ENCODE data around the gene NRDE2. TPM values are rescaled to one million over a fixed set of nuclear protein-coding genes. Genes with fewer than 3 reads are reported as not detected.
A peak's percentile ranks its signal among the peaks of the same experiment; 100 is the strongest.
"Not testable (repeated sequence)": the region's sequence is repeated elsewhere in the genome, so short reads cannot be mapped to it uniquely, and the experiment has no call there.

The NRDE2 gene
- total RNA-seq, 1 experiment from 2014 or later: 8.9 TPM

GRCh38 chr14:90272523-90272922 is 59.2 kb downstream of the NRDE2 start:
- no peak for DNase-seq (ENCODE audit: low read depth)

- no peak for DNase-seq (ENCODE audit: low read depth)
Measured at GRCh38 chr14:90268420-90268819, 63.3 kb downstream of the NRDE2 start.

DNA sequence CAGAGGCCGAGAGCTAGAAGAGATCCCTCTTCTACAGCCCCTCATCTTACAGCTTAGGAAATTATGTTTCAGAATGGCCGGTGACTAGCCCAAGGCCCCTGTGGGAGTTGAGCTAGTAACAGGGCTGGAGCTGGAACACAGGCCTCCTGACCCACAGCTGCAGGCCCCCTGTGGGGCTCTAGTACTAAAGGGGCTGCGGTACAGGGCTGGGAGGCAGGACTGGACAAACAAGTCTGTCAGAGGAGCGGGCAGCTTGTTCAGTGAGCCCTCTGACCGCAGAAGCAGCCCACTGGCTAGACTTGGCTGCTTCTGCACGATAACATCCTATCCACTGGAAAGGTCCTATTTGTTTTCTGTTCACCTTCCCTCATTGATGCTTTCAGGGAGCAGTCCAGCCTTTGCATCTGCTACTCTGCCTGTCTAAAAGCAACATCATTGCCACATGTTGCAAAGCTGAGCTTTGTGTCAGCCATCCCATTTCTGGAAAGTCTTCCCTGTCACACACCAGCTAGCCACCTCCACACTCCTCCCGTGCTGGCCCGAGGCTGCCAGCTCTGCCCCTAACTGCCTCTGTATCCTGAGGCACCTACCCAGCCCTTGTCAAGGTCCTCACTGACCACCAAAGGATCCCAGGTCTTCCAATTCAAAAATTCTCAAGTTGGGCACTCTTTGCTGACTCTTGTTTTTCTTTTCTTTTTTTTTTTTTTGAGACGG is 65.1 kb downstream of the NRDE2 start:
- no peak for DNase-seq (ENCODE audit: low read depth)

DNA sequence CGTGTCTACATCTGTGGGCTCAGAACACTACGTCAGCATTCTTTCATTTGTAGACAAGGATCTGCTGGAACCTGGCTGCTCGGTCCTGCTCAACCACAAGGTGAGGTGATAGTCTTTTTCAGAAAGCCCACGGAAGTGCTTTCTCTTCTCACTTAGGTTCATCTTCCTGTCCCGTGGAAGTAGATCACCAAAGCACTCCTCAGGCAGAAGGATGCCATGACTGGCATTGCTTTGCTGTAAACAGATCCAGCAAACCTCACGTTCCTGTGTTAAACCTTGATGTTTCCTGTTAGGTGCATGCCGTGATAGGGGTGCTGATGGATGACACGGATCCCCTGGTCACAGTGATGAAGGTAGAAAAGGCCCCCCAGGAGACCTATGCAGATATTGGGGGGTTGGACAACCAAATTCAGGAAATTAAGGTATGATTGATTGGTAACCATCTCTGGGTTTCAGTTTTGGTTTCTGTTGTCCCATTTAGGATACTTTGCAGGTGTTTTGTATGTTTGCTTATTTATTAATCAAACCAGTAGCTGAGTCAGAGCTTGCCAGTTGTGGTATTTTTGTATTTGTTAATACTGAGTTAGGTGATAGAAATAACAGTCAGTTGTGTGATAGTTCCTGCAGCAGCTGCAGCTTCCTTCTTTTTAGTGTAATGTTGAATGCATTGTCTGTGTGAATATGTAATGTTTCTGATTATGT is 67.8 kb downstream of the NRDE2 start:
- DNase-seq (ENCODE audit: low read depth): no peak

DNA sequence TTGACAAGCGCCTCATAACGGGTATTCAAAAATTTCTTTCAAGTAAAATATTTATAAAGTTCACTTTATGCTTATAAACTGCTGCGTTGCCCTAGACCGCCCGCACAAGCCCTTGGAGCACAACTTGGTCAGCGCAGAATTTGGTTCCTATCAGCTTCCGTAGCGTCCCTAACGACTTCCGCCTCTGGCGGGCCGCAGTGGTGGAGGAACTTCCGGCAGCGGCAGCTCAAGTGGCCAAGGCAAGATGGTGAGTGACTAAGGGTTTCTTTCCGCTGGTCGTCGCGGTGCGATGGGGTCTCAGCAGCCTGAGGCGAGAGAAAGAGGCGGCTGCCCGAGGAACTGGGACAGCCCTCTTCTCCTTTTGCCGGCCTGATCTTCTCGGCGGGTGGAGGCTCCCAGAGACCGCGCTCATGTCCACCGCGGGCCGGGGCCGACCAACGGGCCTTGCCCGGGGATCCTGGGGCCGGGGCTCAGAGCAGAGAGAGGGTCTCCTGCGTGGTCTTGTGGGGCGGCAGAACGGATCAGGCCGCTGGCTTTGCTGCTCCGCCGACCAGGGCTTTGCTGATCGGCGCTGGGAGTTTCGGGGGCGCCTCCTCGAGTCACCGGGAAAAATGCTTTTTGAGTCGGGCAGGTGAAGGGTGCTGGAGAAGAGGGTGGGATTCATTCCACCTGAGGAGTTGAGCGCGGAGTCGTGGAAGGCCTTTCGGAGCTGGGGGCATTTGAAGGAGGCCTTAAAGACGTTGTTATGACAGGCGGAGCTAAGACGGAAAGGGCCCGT is 75.2 kb downstream of the NRDE2 start, which contains the start of gene PSMC1:
TSS of gene PSMC1 (plus strand) at position 200 of the 778 bp plus-strand sequence. CDS start at position 245, 45 bp downstream.
- DNase-seq (ENCODE audit: low read depth): peak; percentile 96

GRCh38 chr14:90255871-90256270 is 75.9 kb downstream of the NRDE2 start:
- no peak for DNase-seq (ENCODE audit: low read depth)

DNA sequence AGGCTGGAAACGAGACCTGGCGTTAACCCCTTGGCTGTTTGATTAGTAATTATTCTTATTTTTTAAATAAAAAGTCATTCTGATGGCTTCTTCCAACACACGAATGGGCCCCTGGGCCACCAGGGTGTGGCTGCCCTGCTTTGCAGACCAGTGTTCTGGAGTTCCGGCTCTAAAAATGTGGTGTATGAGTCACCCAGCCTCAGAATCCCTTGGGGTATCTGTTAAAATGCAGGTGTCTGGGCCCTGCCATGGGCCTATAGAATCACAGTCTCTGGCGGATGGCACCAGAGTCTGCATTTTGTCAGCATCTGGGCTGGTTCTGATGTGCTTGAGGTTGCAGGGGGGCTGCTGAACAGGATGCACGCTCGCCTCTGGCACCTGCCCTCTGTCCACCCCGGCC is 77.9 kb downstream of the NRDE2 start:
- DNase-seq (ENCODE audit: low read depth): no peak

DNA sequence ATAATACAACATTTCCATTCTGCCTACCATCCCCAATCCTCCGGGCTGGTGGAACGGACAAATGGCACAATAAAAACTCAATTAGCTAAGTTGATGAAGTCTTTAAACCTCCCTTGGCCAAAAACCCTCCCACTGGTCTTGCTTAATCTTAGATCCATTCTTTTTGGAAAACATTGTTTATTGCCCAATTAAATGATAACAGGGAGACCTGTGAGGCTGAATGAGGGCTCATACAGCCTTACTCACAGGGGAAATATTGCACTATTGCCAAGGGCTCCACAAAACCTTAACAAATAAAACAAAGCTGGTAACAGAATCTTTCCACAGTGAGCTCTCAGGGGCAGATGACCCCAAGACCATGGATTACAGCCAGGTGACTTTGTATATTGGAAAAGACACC is 83.1 kb downstream of the NRDE2 start:
- DNase-seq (ENCODE audit: low read depth): no peak

DNA sequence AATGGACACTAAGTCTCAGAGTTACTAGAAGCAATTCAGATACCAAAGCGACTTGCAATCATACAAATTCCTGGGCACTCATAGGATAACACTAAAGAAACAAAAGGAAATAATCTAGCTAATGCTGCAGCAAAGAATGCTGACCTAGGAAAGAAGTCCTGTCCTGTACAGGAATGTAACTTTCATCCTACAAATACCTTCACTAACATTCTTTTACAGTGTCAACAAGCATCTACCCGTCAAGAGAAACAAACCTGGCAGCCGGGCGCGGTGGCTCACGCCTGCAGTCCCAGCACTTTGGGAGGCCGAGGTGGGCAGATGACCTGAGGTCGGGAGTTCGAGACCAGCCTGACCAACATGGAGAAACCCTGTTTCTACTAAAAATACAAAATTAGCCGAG is 84.3 kb downstream of the NRDE2 start:
- DNase-seq (ENCODE audit: low read depth): not testable (repeated sequence)

DNA sequence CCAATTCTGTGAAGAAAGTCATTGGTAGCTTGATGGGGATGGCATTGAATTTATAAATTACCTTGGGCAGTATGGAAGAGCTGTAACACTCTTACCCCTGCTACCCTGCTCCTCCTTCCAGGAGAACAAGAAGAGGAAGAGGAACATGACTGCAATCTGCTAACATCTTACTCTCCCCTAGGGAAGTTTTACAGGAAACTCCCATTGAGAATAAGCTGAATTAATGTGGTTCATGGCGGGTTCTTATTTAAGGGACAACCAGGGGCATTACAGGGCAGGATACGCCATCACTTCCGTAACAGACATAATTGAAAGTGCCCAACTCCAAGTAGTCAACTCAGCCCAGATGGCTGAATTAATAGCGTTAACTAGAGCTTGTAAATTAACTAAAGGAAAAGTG is 84.8 kb downstream of the NRDE2 start:
- no peak for DNase-seq (ENCODE audit: low read depth)

DNA sequence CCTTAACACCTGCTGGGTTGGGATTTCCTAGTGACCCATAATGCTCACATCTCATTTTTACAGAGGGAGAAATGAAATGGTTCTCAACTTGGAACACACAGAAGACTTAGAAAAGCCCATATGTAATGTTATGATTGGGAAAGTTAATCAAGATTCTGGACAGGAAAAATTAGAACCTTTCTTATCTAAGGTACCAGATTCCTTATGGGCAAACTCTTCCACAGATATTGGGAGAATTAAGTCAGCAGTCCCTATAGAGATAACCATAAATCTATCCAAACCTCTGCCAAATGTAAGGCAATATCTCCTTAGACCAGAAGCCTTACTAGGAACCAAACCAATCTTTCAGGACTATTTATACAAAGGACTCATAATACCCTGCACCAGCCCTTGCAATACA is 89.3 kb downstream of the NRDE2 start:
- no peak for DNase-seq (ENCODE audit: low read depth)

DNA sequence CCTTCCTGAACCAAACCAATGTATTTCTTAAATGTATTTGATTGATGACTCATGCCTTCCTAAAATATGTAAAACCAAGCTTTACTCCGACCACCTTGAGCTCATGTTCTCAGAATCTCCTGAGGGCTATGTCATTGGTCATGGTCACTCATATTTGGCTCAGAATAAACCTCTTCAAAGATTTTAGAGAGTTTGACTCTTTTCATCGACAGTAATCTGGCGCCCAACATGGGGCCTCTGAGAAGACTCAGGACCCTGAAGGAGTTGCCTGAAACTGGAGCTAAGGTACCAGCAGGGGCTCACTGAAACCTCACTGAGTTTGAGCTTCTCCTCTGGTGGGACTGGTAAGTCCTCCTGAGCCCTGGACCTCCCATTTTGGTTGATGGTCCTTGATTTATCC is 92.6 kb downstream of the NRDE2 start:
- no peak for DNase-seq (ENCODE audit: low read depth)

DNA sequence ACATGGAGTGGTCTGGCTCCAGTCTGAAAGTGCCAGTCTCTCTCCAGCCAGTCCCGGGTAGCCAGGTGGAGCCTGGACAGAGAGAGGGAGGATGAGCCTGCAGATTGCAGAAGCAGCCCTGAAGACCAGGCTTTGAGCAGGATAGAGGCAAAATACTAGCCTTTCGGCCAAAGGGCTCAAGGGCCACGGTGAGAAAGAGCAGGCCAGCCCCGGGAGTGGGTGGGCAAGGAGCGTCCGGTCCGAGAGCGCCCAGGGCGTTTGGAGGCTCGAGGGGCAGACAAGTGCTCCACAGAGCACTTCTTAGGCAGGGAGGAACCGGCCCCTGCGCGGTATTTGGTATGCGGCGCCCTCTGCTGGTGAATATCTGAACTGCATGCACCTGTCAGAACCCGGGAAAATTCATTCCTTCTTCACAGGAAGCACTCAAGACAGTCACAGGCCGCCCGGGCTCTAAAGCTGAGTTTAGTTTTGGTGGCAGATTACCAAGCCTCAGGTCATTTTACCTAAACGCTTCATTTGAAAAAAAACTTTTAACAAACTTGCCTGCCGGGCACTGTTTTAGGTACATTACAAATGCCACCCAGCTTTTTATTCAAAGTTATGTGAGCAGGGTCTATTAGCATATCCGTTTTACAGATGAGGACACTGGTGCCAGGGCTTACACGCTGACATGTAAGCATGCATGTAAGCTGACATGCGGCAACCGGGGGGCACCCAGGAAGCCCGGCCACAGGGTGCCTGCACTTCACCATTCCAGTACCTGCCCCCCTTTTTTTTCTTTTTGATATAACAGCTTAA is 96.4 kb downstream of the NRDE2 start:
- peak; percentile 69 for DNase-seq (ENCODE audit: low read depth)

GRCh38 chr14:90229942-90230341 is 101.8 kb downstream of the NRDE2 start:
- not testable (repeated sequence) for DNase-seq (ENCODE audit: low read depth)

DNA sequence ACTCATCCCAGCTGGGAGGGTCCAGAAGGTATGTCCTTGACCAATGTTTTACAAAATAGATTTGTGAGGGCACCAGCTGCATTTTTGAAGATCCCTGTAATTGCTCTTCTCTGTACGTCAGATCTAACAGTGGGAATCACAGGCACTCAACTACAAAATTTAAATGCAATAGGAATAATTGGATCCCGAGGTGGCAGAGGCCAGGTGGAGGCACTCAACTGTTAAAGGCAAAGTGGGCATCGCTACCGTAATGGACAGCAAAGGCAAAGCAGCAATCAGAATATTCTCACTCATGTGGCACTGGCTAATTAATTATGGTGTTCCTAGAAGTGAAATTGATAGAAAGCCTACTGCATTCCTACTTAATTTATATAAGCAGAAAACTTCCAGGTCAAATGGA is 103.3 kb downstream of the NRDE2 start:
- no peak for DNase-seq (ENCODE audit: low read depth)

Other genes starting within 250 kb of the NRDE2 start
- 661 and 696 TPM in 2 replicates for gene PSMC1, start 75.4 kb downstream of the NRDE2 start, total RNA-seq (2014; rRNA removed; shearing (Covaris generic))
- gene CALM1, start 65.1 kb upstream of the NRDE2 start, total RNA-seq (2014; rRNA removed; shearing (Covaris generic)): 318 and 490 TPM in 2 replicates

All from Daoy (cell line).